Glomerular visceral epithelial cell (primary cell): ENCODE results near the gene RNF126.
"Not testable (repeated sequence)": the region's sequence is repeated elsewhere in the genome, so short reads cannot be mapped to it uniquely, and the experiment has no call there.

ENCODE experiments used
- DNase-seq: peaks from one replicate; pipeline ENCODE4 v3.0.0-alpha.2; 2016; ENCODE audit errors: extremely low spot score

Gene RNF126

DNA sequence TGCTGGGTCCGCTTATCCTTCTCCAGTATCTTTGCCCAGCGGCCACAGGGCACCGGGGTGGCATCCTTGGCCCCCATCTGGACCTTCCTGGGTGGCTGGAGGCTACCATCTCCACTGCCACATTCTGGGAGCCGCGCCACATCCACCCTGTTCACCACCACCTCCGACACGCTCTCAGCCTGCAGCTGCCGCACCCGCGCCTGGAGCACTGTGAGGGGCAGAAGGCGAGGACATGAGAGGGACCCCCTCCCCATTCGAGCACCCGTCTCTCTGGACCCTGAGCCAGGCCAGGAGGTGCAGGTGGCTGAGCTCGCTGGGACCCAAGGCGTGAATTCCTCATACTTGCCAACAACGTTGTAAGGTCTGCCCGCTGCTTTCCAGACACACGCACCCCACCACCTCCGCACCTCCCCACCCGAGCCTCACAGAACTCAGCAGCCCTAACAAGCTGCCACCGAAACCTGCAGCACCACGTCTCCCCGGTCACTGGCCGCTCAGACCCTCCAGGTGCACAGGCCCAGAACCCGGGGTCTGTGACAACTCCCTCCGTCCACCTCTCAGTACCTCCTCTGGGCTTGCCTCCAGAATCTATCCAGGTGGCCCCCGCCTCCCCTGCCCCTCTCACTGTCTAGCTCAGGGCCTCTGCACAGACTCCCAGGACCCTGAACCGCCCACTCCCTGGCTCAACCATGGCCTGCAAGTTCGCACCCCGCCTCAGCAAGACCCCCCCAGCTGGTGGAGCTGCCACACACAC, 32.9 kb downstream of the RNF126 start:
- DNase-seq: no peak

DNA sequence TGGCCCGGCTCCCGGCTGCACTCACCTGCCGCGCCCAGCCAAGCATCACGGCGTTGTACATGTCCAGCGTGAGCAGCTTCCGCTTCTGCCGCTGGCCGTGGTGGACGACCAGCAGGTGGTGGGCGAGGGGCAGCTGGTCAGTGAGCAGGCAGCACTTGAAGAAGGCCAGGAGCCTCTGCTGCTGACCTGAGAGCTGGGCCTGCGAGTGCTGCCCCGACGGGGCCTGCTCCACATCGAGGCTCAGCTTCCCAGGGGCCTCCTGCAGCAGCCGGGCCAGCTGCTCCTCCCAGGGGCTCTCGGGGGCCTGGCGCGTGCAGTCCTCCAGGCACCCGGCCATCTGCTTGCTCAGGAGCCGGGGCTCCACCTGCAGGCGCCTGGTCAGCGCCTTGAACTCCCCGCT, 33.5 kb downstream of the RNF126 start:
- DNase-seq: not testable (repeated sequence)

DNA sequence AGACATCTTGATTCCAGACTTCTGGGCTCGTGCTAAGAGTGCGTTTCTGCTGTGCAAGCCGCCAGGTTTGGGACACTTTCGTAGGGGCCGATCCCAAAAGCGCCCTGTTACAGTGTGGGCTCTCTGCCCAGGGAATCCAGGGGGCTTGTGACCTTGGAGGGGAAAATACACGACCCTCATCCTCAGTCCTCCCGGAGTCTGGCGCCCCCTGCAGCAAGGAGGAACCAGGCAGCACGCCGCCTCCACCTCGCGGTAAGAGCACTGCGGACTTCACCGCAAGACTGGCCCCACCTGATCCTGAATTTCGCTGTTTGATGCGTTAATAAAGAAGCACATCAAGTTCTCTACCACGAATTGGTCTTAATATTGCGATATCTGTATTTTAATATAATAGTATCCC, 34.8 kb downstream of the RNF126 start:
- DNase-seq: no peak

DNA sequence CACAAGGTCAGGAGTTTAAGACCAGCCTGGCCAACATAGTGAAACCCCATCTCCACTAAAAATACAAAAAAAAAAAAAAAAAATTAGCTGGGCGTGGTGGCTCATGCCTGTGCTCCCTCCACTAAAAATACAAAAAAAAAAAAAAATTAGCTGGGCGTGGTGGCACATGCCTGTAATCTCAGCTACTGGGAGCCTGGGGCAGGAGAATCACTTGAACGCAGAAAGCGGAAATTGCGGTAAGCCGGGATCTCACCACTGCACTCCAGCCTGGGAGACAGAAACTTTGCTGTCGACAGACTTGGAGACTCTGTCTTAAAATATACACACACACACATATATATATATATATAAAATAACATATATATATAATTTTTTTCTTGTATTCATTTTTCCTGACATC, 36.4 kb downstream of the RNF126 start:
- not testable (repeated sequence) for DNase-seq

DNA sequence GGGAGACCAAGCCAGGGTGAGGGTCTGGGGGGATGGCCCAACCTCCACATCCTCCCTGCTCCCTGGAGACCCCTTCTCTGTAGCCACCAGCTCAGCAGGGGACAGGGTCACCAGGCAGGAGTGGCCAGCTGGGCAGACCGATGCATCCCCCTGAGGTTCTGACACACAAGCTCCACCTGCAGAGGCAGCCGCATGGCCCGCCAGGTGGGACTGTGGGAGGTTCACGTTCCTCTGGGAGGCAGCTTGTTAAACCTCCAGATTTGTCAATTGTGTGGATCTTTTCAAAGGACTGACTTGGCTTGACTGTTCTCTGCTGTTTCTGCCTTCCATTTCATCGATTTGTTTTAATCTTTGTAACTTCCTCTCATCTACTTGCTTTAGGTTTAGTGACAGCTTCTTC, 37.8 kb downstream of the RNF126 start:
- DNase-seq: no peak

DNA sequence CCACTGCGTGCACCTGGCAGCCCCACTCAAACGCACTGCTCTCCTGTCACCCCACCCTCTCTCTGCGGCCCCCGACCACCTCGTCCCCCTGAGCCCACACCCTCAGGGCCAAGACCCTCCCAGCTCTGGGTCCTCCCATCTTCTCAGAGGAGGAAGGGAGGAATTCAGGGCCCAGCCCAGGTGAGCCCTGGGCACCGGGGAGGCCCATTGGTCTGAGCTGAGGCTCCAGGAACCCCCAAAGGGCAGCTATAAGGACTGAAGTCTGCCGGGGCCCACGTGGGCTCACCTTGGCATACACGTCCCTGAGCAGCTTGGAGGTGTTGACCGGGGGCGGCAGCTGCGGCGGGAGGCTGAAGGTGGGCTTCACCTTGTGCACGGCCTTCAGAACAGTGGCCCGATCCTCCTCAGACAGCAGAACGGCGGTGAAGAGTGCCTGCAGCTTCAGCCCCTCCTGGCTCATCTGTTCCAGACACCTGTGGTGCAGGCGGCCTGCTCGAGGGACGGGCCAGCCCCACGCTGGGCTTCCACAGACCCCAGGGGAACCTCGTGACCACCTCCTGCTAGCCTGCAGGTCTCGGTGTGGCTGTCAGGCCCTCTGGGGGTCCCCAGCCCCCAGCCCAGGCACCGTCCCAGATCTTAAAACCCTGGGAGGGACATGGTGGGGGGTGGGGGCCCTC, 38.4 kb downstream of the RNF126 start:
- DNase-seq: no peak

DNA sequence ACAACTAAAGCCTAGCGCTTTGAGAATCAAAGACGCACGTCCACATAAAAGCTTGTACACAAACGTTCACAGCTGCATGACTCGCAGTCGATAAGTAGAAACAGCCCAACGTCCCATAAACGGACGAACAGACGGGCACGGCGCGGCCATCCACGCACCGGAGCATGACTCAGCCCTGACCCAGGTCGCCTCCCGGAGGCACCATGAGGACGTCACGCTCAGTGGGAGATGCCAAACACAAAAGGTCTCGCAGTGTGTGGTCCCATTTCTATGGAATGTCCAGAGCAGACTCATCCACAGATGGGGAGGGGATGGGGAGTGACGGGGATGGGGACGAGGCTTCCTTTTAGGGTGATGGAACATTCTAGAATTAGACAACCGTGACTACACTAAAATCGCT, 39.0 kb downstream of the RNF126 start:
- DNase-seq: peak; percentile 63

DNA sequence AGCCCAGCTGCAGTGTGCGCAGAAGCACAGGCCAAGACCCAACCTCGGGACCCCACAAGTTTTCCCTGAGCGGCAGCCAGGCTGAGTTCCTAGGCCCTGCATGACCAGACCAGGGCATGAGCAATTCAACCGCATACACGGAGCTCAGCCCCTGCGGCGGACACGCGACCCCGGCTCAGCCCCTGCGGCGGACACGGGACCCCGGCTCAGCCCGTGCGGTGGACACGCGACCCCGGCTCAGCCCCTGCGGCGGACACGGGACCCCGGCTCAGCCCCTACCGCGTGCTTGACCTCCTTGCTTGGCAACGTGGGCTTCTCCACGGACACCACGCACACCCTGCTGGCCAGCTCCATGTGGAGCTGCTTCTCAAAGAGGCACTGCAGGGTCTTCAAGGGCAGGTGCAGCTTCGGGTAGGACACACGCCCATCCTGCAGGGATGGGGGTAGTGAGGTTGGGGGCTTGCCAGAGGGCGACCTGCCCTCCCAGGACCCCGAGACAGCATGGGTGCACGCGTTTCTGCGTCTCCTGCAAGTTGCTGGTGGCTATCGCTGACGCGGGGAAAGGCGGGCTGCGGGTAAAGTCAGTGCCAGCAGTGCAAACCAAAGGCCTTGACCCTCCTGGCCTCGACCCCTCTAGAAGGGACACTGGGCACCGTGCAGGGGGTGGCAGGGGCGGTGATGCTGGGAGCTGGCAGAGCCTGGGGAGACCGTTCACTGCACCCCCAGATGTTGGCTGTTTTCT, 39.7 kb downstream of the RNF126 start:
- no peak for DNase-seq

DNA sequence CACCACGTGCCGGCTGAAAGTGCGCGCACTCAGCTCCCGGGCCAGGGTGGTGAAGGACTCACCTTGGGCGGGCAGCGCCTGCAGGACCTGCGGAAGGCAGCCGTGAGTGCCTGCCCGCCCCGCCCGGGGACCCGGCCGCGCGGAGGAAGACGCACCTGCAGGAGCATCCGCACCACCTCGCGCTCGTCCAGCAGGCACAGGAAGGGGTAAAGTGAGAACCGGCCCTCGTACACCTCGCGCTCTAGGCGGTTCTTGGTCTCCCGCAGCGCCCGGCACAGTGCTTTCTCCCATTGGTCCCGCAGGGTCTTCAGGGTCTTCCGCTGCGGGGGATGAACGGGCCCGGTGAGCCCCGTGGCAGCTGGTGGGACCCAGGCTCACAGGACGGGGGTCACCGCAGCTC, 40.3 kb downstream of the RNF126 start:
- DNase-seq: no peak

DNA sequence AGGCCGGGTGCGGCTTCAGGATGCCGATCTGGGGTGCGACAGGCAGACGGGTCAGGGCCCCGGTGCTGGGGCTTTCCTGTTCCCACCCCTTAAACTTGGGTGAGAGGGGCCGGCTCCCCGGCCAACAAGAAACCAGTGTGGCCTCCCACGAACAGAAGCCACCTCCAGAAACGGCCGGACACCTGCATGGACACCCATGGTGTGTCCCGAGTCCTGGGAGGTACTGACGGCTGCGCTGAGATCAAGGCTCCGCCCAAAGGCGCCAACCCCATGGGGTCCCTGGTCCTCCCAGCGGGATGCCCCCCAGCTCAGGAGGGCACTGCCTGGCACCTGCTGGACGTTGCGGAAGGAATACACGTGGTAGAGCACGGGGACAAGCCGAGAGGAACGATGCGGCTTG, 41.2 kb downstream of the RNF126 start:
- DNase-seq: no peak

DNA sequence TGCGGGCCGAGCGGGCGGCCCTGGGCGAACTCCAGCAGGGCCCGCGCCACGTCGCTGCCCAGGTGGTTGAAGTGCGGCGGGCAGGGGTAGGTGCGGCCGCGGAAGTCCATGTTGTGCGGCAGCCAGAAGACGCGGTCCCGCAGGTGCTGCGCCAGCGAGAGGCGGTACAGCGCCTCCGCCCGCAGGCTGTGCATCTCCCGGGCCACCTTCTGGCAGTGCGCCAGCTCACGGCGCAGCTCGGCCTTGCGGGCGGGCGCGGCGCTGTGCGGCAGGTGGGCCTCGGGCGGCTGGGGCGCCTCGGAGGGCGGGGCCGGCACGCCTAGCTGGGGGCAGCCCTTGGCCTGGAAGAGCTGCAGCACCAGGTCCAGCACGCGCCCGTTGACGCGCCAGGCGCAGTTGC, 41.8 kb downstream of the RNF126 start:
- DNase-seq: not testable (repeated sequence)

DNA sequence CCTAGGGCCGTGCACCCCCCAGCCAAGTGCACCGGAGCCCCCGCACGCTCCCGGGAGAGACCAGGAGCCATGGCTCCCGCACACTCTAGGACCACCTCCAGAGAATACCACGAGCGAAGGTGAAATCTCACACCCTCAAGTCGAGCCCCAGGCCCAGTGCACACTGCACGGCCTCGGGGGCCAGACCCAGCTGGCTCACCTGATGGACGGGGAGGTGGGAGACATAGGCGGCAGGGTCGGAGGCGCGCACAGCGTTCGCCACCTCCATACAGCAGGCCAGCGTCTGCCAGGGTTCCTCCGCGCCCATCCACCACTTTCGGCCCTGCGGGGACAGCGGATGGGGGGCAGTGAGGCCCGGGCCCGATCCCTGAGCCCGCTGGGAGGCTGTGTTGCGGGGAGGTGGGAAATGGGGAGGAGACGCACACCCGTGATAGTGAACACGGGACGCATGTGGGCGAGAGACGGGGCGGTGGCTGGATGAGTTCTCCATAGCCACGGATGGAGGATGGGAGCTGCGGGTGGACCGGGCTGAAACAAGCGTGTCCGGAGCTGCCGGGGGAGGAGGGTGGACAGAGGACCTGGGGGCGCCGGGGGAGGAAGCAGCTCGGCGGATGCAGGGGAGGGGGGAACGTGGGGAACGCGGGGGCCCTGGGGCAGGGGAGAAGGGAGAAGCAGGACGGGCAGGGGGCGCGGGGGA, 42.7 kb downstream of the RNF126 start:
- DNase-seq: no peak

DNA sequence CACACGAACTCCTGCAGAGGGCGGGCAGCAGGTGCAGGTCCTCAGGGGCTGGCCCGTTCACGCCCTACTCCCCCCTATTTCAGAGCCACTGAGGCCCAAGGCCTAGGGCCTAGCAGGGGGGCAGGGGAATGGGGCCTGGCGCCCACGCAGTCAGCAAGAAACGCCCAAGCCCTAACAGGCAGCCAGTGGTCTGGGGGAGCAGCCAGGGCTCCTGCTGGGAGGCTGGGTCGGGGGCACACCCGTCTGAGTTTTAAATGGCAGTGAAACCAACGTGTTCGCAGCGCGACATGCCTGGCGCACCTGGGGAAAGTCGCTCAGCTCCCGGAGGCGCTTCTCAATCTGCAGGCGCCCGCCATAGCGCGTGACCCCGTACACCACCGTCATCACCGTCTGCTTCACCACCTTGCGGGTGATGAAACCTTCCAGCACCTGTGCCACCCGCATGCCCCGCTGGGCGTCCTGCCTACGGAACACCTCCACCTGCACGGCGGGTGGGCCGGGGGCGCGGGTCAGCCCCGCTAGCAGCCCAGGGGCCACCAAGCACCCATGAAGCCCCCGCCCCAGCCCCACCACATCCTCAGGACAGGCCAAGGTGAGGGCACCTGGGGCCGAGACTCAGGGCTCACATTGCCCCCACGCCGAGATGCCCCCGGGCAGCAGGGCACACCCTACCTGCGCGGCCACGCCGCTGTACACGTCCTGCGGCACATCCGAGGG, 43.6 kb downstream of the RNF126 start:
- DNase-seq: no peak

DNA sequence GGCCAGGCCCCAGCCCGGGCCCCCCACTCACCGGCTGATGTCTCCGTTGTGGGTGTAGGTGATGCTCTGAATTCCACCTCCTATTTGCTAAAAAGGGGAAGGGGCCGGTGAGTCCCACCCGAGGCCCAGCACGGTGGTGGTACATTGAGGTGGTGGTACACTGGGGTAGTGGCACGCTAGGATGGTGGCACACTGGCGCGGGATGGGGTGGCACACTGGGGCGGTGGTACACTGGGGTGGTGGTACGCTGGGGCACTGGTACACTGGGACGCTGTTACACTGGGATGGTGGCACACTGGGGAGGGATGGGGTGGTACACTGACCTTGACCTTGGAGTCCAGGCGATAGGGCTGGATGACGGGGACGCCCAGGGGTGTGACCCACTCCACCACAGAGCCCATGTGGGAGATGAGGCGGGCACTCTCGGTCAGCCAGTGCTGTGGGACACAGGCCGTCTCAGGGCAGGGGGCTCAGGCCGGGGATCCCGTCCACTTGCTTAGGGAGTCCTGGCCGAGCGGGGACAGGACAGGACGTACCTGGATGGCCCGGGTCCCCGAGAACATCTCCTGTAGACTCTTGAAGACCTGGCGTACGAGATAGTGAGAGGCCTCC, 44.2 kb downstream of the RNF126 start:
- no peak for DNase-seq

DNA sequence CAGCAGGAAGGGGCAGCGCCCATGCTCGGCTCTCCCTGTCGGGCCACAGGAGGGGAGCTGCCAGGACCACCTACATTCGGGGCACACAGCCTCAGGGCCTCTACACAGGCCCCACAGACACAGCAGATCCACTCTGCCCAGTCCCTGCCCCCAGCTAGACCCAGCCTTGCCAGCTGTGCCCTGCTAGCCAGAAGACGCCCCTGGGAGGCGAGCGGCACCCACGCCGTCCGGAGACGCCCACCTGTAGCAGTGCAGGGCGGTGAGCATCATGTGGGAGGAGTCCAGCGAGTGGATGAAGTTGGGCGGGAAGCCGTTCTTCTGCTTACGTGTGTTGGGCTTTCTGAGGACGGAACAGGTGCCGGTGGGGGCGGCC, 44.8 kb downstream of the RNF126 start:
- no peak for DNase-seq

DNA sequence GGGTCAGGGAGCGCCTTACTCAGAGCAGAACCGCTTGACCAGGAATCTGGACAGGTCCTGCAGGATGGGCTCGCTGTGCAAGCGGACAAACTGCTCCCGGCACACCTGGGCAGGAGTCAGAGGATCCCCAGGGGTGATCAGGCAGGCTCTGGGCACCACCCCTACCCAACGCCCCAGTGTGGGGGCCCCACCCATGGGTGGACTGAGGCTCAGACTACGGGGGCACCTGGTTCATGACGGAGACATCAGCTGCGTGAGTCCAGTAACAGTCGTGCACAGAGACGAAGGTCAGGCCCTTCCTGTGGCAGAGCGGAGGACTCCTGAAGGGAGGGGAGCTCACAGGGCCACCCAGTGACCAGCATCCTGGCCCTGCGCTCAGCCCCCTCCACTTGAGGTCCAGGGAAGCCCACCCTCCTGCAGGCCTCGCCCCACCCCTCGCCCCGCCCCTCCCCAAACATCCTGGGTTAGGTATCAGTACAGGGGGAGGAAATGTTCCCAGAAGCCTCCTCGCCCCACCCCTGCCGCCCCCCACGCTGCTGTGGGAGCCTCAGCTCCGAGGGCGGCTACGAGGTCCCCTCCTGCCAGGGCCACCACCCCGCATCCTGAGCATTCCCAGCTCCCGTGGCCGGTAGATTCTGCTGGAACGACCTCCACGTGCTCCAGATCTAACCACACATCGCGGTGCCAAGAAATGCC, 45.3 kb downstream of the RNF126 start:
- no peak for DNase-seq

DNA sequence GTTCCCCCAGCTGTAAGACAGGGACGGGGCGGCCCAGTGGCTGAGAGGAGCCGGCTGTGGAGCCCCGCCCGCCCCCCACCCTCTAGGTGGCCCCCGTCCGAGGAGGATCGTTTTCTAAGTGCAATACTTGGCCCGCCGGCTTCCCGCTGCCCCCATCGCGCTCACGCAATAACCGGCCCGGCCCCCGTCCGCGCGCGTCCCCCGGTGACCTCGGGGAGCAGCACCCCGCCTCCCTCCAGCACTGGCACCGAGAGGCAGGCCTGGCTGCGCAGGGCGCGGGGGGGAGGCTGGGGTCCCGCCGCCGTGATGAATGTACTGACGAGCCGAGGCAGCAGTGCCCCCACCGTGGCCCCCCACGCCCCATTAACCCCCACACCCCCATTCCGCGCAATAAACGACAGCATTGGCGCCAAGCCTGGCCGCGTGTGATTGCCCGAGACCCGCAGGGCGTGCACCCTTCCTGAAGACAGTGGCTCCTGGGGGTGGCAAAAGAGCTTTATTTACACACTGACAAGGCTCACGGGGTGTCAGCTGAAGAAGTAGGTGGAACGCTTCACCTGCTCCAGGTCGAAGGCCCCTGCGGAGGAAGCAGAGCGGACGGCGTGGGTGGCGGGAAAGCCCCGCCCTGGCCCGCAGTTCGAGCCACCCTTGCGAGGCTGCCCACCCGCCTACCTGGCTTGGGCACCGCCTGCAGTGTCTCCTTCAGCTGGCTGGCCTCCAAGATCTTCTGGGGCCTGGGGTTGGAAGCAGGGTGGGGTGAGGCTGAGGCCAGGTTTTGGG, 46.1 kb downstream of the RNF126 start:
- no peak for DNase-seq

DNA sequence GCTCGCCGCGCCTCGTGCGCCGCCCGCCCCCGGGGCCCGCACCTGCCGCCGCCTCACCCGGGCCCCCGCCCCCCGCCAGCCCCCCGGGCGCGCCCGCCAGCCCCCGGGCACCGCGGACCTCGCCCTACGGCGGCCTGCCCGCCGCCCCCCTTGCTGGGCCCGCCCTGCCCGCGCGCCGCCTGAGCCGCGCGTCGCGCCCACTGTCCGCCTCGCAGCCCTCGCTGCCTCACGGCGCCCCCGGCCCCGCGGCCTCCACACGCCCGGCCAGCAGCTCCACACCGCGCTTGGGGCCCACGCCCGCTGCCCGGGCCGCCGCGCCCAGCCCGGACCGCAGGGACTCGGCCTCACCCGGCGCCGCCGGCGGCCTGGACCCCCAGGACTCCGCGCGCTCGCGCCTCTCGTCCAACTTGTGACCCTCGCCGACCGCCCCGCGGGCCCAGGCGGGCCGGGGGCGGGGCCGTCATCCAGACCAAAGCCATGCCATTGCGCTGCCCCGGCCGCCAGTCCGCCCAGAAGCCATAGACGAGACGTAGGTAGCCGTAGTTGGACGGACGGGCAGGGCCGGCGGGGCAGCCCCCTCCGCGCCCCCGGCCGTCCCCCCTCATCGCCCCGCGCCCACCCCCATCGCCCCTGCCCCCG, 46.8 kb downstream of the RNF126 start:
- DNase-seq: no peak

DNA sequence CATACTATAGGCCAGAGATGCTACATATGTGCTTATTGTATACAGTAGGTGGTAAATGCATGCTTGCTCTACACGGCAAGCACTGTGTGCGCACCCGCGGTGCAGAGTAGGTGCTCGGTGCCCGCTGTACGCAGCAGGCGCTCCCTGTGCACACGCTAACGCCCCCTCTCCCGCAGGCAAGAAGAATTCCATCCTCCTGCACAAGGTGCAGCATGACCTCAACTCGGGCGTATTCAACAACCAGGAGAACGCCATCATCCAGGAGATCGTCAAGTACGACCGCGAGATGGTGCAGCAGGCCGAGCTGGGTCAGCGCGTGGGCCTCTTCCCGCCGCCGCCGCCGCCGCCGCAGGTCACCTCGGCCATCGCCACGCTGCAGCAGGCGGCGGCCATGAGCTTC, 47.4 kb downstream of the RNF126 start:
- no peak for DNase-seq
